ENCODE results near the gene ERLIN1. TPM values are rescaled to one million over a fixed set of nuclear protein-coding genes. Genes with fewer than 3 reads are reported as not detected.

Gene ERLIN1
- total RNA-seq, 1 experiment from 2014 or later, result 79.8 TPM

DNA sequence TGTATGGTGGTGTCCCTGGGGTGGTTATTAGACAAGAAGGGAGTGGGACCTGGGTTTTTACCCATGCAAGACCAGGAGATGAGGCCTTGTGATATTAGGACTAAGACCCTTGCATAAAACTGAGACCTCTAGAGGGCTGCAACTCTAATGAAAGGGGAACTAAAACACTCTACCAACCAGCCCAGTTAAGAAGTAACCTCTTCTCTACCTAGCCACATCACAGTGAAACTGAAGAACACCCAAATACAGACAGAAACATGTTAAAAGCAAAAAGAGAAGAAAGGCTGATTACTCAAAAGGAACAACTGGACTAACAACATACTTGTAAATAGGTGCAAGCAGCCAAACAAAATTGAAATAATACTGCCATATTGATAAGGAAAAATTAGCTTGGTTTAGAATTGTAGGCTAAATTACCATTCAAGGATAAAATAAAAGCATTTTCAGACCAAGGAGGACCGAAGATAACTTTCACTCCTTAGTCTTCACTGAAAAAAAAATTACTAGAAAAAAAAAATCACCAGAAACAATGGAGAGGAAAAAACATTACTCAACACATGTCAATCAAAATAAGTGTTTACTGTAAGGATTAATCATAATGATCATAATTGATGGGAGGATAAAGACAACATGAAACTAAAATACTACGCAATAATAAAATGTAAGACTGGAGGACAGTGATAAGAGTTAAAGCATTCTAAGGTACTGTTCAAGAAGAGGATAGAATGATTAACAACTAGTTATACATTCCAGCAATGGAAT is 27.6 kb downstream of the ERLIN1 start:
- no peak overlapping the region for H3K27ac ChIP-seq (ENCODE audit: low read length)
- H3K4me3 ChIP-seq (ENCODE audit: low read depth in 2 of 2, low read length in 2 of 2), result no peak overlapping the region
- H3K4me1 ChIP-seq (ENCODE audit: control insufficient read depth, insufficient read depth, low read length), result no peaks in the 10 kb centered on the region
- peaks cover 61% of the 10 kb centered on the region for H3K36me3 ChIP-seq (ENCODE audit: control insufficient read depth, insufficient read depth, low read length)
- intact Hi-C loops (cut with micrococcal nuclease; ENCODE audit: unreplicated experiment), result no loop called here
- no peak for ATAC-seq
- no TSS peak for BruUV-seq (replicated peaks)
- H3K9me3 ChIP-seq (ENCODE audit: control insufficient read depth, insufficient read depth, low read depth, low read length), result no peaks in the 10 kb centered on the region
- TF ChIP-seq REST (IDR thresholded peaks at IDR 0.05; ENCODE audit: insufficient read depth in 1 of 2, low read depth in 2 of 2, low read length in 1 of 2) (no peak), SIN3A (IDR thresholded peaks at IDR 0.05; ENCODE audit: borderline replicate concordance, insufficient read depth, low read depth, low read length) (no peak), TCF7L2 (IDR thresholded peaks at IDR 0.05; ENCODE audit: low read depth, low read length) (no peak), POLR2AphosphoS5 (IDR thresholded peaks at IDR 0.05; ENCODE audit: low read depth, low read length) (no peak)
- TF ChIP-seq, protein P1, sequence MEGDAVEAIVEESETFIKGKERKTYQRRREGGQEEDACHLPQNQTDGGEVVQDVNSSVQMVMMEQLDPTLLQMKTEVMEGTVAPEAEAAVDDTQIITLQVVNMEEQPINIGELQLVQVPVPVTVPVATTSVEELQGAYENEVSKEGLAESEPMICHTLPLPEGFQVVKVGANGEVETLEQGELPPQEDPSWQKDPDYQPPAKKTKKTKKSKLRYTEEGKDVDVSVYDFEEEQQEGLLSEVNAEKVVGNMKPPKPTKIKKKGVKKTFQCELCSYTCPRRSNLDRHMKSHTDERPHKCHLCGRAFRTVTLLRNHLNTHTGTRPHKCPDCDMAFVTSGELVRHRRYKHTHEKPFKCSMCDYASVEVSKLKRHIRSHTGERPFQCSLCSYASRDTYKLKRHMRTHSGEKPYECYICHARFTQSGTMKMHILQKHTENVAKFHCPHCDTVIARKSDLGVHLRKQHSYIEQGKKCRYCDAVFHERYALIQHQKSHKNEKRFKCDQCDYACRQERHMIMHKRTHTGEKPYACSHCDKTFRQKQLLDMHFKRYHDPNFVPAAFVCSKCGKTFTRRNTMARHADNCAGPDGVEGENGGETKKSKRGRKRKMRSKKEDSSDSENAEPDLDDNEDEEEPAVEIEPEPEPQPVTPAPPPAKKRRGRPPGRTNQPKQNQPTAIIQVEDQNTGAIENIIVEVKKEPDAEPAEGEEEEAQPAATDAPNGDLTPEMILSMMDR (IDR thresholded peaks at IDR 0.05), result no peak
- no peaks in the 10 kb centered on the region for H3K27me3 ChIP-seq (ENCODE audit: control insufficient read depth, insufficient read depth, low read length)
- in situ Hi-C loops (cut with HindIII; ENCODE audit: low pct_unique_long_range_greater_than_20kb, low sequenced_read_pairs), result no loop called here
- ChIA-PET POLR2A (no interaction called here), CTCF (no interaction called here)
- DNase-seq (ENCODE audit: low read depth, low spot score), result no peak

DNA sequence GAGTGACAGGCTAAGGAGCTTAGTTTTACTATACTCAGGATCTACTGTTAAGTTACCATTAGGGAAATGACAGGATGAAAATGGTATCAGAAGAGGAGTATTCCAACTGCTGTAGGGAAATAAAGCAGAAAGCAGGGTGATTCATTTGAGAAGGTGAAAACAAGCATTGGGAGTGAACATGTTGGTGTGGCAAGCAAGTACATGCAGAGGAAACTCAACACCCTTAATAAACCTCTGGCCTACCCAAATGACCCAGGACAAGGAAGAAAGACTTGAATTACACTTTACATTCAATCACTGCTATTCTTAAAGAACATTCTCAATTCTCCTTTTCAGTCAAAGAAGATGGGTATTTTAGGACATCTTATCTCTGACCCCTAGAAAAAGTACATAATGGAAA is 28.7 kb downstream of the ERLIN1 start:
- no peak overlapping the region for H3K27ac ChIP-seq (ENCODE audit: low read length)
- H3K27me3 ChIP-seq (ENCODE audit: control insufficient read depth, insufficient read depth, low read length), result no peaks in the 10 kb centered on the region
- POLR2A ChIA-PET, result no interaction called here
- TF ChIP-seq POLR2AphosphoS5 (IDR thresholded peaks at IDR 0.05; ENCODE audit: low read depth, low read length) (no peak), TCF7L2 (IDR thresholded peaks at IDR 0.05; ENCODE audit: low read depth, low read length) (no peak), SIN3A (IDR thresholded peaks at IDR 0.05; ENCODE audit: borderline replicate concordance, insufficient read depth, low read depth, low read length) (no peak), REST (IDR thresholded peaks at IDR 0.05; ENCODE audit: insufficient read depth in 1 of 2, low read depth in 2 of 2, low read length in 1 of 2) (no peak)
- TF ChIP-seq, protein P1 (IDR thresholded peaks at IDR 0.05), result no peak
- ATAC-seq, result no peak
- no peaks in the 10 kb centered on the region for H3K9me3 ChIP-seq (ENCODE audit: control insufficient read depth, insufficient read depth, low read depth, low read length)
- intact Hi-C loops (cut with micrococcal nuclease; ENCODE audit: unreplicated experiment), result no loop called here
- CTCF ChIA-PET, result no interaction called here
- BruUV-seq (replicated peaks), result no TSS peak
- no peak overlapping the region for H3K4me3 ChIP-seq (ENCODE audit: low read depth in 2 of 2, low read length in 2 of 2)
- H3K4me1 ChIP-seq (ENCODE audit: control insufficient read depth, insufficient read depth, low read length), result no peaks in the 10 kb centered on the region
- in situ Hi-C loops (cut with HindIII; ENCODE audit: low pct_unique_long_range_greater_than_20kb, low sequenced_read_pairs), result no loop called here
- peaks cover 60% of the 10 kb centered on the region for H3K36me3 ChIP-seq (ENCODE audit: control insufficient read depth, insufficient read depth, low read length)
- no peak for DNase-seq (ENCODE audit: low read depth, low spot score)
